Nephron (organoid): ENCODE data around the gene MRLN.

ENCODE experiments used
- H3K27ac Mint-ChIP-seq, 3 experiments: 2 replicates each; pipeline ENCODE4 v1.8.0; 2020; ENCODE audit warnings: mixed read lengths in 3 of 3, mild to moderate bottlenecking in 2 of 3, moderate library complexity in 1 of 3
- H3K27me3 Mint-ChIP-seq: 2 replicates; pipeline ENCODE4 v1.8.0; 2021; ENCODE audit warnings: low read depth, mild to moderate bottlenecking, moderate library complexity, mixed read lengths
- H3K36me3 Mint-ChIP-seq: 2 replicates; pipeline ENCODE4 v1.8.0; 2020; ENCODE audit warnings: low read depth, mixed read lengths
- H3K4me1 Mint-ChIP-seq: 2 replicates; pipeline ENCODE4 v1.8.0; 2020; ENCODE audit warnings: mixed read lengths
- H3K4me3 Mint-ChIP-seq, 3 experiments: 2 replicates each; pipeline ENCODE4 v1.8.0; 2020; ENCODE audit warnings: mild to moderate bottlenecking in 3 of 3, mixed read lengths in 3 of 3, moderate library complexity in 2 of 3
- H3K9me3 Mint-ChIP-seq: 2 replicates; pipeline ENCODE4 v1.8.0; 2020; ENCODE audit warnings: mixed read lengths
- TF ChIP-seq, protein P1 (sequence below), 3 experiments: fragments of 200-600 bp; sonication (generic); IDR thresholded peaks; one replicate each; pipeline ENCODE4 v1.5.0; 2021; ENCODE audit warnings: antibody characterized with exemption in 3 of 3; ENCODE audit not compliant: unreplicated experiment in 3 of 3

The MRLN gene

DNA sequence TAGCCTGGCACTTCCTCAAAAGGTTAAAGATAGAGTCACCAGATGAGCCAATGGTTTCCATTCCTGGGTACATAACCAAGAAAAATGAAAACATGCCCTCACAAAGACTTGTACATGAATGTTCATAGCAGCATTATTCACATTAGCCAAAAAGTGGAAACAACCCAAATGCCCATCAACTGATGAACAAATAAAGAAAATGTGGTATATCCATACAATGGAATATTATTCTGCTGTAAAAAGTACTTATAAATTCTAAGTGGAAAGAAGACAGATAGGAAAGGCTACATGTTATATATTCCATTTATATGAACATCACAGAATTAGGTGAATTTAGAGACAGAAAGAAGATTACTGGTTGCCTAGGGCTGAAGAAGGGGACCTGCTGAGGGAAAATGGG lies 32.9 kb downstream of the MRLN start:
- TF ChIP-seq, protein P1, sequence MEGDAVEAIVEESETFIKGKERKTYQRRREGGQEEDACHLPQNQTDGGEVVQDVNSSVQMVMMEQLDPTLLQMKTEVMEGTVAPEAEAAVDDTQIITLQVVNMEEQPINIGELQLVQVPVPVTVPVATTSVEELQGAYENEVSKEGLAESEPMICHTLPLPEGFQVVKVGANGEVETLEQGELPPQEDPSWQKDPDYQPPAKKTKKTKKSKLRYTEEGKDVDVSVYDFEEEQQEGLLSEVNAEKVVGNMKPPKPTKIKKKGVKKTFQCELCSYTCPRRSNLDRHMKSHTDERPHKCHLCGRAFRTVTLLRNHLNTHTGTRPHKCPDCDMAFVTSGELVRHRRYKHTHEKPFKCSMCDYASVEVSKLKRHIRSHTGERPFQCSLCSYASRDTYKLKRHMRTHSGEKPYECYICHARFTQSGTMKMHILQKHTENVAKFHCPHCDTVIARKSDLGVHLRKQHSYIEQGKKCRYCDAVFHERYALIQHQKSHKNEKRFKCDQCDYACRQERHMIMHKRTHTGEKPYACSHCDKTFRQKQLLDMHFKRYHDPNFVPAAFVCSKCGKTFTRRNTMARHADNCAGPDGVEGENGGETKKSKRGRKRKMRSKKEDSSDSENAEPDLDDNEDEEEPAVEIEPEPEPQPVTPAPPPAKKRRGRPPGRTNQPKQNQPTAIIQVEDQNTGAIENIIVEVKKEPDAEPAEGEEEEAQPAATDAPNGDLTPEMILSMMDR (IDR thresholded peaks at IDR 0.05; ENCODE audit: unreplicated experiment in 3 of 3), result no peak
- H3K27ac Mint-ChIP-seq, result no peak overlapping the region
- no peaks in the 10 kb centered on the region for H3K36me3 Mint-ChIP-seq
- peaks cover 16% of the 10 kb centered on the region for H3K9me3 Mint-ChIP-seq
- no peaks in the 10 kb centered on the region for H3K4me1 Mint-ChIP-seq
- H3K27me3 Mint-ChIP-seq, result peaks cover 6% of the 10 kb centered on the region
- no peak overlapping the region for H3K4me3 Mint-ChIP-seq

DNA sequence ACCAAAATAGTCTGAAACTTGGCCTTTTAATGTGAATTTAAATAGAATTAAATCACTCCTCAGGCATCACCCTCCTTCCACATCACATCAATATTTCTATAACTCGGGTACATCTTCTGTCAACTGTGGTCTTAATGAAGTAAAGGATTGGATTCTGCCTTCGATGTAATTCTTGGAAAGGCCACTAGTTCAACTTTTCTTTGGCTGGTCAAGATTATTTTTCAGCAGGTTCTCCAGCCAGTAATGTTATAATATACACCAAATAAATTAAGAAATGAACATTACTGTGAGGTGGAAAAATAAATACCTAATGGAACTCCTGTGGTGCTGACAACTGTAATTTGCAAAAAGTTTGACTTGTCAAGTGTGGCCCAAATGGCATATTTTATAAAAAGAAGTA lies 33.9 kb downstream of the MRLN start:
- no peaks in the 10 kb centered on the region for H3K36me3 Mint-ChIP-seq
- peaks cover 16% of the 10 kb centered on the region for H3K9me3 Mint-ChIP-seq
- H3K27me3 Mint-ChIP-seq, result peaks cover 4% of the 10 kb centered on the region
- TF ChIP-seq, protein P1 (IDR thresholded peaks at IDR 0.05; ENCODE audit: unreplicated experiment in 3 of 3), result peak in 1 of 3 experiments; percentile 13
- no peak overlapping the region for H3K27ac Mint-ChIP-seq
- no peak overlapping the region for H3K4me3 Mint-ChIP-seq
- no peaks in the 10 kb centered on the region for H3K4me1 Mint-ChIP-seq

DNA sequence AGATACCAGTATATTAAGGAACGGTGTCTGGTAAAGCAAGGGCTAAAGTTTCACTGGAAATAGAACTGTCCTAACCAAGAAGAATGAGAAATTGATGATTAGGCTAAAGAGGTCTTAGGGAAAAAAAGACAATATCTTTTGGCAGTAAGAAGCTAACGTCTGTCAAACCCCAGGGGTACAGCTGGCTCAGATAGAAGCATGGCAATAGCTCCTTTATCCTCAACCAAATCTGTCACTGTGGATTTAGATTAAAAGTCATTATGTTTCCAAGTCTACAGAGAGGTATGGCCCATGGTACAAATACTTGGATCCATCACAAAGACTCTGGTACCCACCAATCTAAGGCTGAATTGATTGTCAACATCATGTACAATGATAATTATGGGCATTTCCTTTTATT lies 35.0 kb downstream of the MRLN start:
- TF ChIP-seq, protein P1 (IDR thresholded peaks at IDR 0.05; ENCODE audit: unreplicated experiment in 3 of 3), result no peak
- peaks cover 5% of the 10 kb centered on the region for H3K27me3 Mint-ChIP-seq

DNA sequence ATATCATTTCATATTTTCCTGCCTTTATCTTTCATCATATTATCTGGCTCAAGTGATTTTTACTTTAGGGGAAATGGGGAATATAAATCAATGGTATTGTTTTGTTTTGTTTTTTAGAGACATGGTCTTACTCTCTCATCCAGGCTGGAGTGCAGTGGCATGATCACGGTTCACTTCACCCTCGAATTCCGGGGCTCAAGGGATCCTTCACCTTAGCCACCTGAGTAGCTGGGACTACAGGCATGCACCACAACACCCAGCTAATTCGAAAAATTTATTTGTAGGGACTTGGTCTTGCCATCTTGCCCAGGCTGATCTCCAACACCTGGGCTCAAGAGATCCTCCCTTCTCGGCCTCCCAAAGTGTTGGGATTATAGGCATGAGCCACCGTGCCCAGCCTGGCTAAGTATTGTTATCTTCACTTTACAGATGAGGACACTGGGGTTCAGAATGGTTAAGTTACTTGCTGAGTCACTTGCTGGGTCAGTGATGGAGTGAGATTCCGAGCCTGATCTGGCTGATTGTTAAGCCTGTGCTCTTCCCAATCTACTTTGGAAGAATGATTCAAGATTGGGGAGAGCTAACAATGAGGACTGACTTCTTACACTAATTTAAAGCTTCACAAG lies 39.9 kb downstream of the MRLN start:
- peaks cover 18% of the 10 kb centered on the region for H3K27me3 Mint-ChIP-seq
- H3K4me3 Mint-ChIP-seq, result peak overlapping the region in 1 of 3 experiments; percentile 8
- no peaks in the 10 kb centered on the region for H3K4me1 Mint-ChIP-seq
- no peaks in the 10 kb centered on the region for H3K36me3 Mint-ChIP-seq
- TF ChIP-seq, protein P1 (IDR thresholded peaks at IDR 0.05; ENCODE audit: unreplicated experiment in 3 of 3), result no peak
- H3K9me3 Mint-ChIP-seq, result no peaks in the 10 kb centered on the region
- H3K27ac Mint-ChIP-seq, result no peak overlapping the region

More for the DNA sequence above, 35.0 kb downstream of the MRLN start:
- no peaks in the 10 kb centered on the region for H3K4me1 Mint-ChIP-seq
- H3K27ac Mint-ChIP-seq, result no peak overlapping the region
- no peak overlapping the region for H3K4me3 Mint-ChIP-seq
- H3K9me3 Mint-ChIP-seq, result peaks cover 16% of the 10 kb centered on the region
- no peaks in the 10 kb centered on the region for H3K36me3 Mint-ChIP-seq

DNA sequence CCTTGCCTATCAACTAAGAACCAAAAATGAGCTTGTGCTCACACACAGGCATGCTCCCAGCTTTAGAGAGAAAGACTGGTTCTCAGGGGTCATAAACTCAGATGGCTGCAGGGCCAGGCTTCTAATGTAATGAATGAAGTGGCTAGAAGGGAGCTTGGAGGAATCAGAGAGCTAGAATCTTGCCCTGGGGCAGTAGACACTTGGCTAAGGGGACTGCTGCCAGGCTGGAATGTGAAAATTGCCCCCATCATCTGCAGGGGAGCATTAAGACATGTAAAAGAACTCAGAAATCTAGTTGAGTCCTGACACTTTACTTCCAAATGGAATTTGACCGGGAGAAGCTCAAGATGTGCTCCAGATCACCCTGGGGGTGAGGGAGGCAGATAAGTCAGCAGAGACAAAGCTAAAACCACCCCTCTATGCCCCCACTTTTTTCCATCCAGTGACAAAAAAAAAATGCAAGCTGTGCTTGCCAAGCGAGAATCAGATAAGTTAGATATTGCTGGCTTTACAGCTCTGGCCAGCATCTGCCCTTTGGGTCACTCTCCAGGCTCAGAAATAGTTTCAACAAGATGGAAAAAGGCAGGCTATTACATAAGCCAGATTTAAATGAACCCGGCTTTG lies 41.3 kb downstream of the MRLN start:
- H3K27me3 Mint-ChIP-seq, result peaks cover 24% of the 10 kb centered on the region
- H3K4me1 Mint-ChIP-seq, result peaks cover 8% of the 10 kb centered on the region
- TF ChIP-seq, protein P1 (IDR thresholded peaks at IDR 0.05; ENCODE audit: unreplicated experiment in 3 of 3), result no peak
- H3K27ac Mint-ChIP-seq, result no peak overlapping the region
- H3K4me3 Mint-ChIP-seq, result peak overlapping the region in 2 of 3 experiments; percentile 7 to 68
- no peaks in the 10 kb centered on the region for H3K9me3 Mint-ChIP-seq
- no peaks in the 10 kb centered on the region for H3K36me3 Mint-ChIP-seq
